ENCODE results near the gene TBC1D3B.
"Not testable (repeated sequence)": the region's sequence is repeated elsewhere in the genome, so short reads cannot be mapped to it uniquely, and the experiment has no call there.

The TBC1D3B gene

GRCh38 chr17:36176536-36176935 lies at the start of gene TBC1D3B:
TBC1D3B (minus strand) TSS chr17:36176636; CDS start chr17:36175050, 1,586 bp downstream.
- not testable (repeated sequence) for H3K4me3 ChIP-seq (ENCODE audit: low read length); H3K27ac ChIP-seq (ENCODE audit: low read length); H3K4me1 ChIP-seq (ENCODE audit: control insufficient read depth, insufficient read depth, low read length); H3K9me3 ChIP-seq (ENCODE audit: control insufficient read depth, insufficient read depth, low read length); DNase-seq (ENCODE audit: low read depth, low spot score); H3K27me3 ChIP-seq (ENCODE audit: control insufficient read depth, insufficient read depth, low read length); H3K36me3 ChIP-seq (ENCODE audit: control insufficient read depth, insufficient read depth, low read length)
- WGBS (ENCODE audit: insufficient coverage, insufficient read length), result no CpG with 5 or more reads among the region's 11 CpGs

DNA sequence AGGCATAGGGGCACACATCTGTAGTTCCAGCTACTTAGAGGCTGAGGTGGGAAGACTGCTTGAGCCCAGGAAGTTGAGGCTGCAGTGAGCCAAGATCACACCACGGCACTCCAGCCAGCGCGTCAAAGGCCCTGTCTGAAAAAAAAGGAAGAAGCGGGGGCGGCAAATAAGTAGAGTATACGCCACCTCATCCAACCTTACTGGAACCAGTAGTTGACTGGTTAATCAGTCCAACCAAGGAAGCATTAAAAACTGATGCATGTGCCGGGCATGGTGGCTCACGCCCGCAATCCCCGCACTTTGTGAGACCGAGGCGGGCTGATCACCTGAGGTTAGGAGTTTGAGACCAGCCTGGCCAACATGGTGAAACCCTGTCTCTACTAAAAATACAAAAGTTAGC lies 46.5 kb upstream of the TBC1D3B start:
- H3K9me3 ChIP-seq (ENCODE audit: control insufficient read depth, insufficient read depth, low read length); H3K27ac ChIP-seq (ENCODE audit: low read length); H3K36me3 ChIP-seq (ENCODE audit: control insufficient read depth, insufficient read depth, low read length); H3K4me1 ChIP-seq (ENCODE audit: control insufficient read depth, insufficient read depth, low read length); DNase-seq (ENCODE audit: low read depth, low spot score); H3K27me3 ChIP-seq (ENCODE audit: control insufficient read depth, insufficient read depth, low read length); H3K4me3 ChIP-seq (ENCODE audit: low read length): not testable (repeated sequence)
- WGBS (ENCODE audit: insufficient coverage, insufficient read length), result no CpG with 5 or more reads among the region's 12 CpGs

DNA sequence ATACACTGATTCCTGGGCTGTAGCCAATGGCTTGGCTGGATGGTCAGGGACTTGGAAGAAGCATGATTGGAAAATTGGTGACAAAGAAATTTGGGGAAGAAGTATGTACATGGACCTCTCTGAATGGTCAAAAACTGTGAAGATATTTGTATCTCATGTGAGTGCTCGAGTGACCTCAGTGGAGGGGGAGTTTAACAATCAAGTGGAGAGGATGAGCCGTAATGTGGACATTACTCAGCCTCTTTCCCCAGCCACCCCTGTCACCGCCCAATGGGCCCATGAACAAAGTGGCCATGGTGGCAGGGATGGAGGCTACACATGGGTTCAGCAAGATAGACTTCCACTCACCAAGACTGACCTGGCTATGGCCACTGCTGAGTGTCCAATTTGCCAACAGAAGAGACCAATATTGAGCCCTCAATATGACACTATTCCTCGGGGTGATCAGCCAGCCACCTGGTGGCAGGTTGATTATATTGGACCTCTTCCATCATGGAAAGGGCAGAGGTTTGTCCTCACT lies 45.2 kb upstream of the TBC1D3B start:
- not testable (repeated sequence) for H3K27me3 ChIP-seq (ENCODE audit: control insufficient read depth, insufficient read depth, low read length); H3K4me3 ChIP-seq (ENCODE audit: low read length); H3K4me1 ChIP-seq (ENCODE audit: control insufficient read depth, insufficient read depth, low read length); H3K36me3 ChIP-seq (ENCODE audit: control insufficient read depth, insufficient read depth, low read length); DNase-seq (ENCODE audit: low read depth, low spot score); H3K27ac ChIP-seq (ENCODE audit: low read length); H3K9me3 ChIP-seq (ENCODE audit: control insufficient read depth, insufficient read depth, low read length)
- no CpG with 5 or more reads among the region's 4 CpGs for WGBS (ENCODE audit: insufficient coverage, insufficient read length)

DNA sequence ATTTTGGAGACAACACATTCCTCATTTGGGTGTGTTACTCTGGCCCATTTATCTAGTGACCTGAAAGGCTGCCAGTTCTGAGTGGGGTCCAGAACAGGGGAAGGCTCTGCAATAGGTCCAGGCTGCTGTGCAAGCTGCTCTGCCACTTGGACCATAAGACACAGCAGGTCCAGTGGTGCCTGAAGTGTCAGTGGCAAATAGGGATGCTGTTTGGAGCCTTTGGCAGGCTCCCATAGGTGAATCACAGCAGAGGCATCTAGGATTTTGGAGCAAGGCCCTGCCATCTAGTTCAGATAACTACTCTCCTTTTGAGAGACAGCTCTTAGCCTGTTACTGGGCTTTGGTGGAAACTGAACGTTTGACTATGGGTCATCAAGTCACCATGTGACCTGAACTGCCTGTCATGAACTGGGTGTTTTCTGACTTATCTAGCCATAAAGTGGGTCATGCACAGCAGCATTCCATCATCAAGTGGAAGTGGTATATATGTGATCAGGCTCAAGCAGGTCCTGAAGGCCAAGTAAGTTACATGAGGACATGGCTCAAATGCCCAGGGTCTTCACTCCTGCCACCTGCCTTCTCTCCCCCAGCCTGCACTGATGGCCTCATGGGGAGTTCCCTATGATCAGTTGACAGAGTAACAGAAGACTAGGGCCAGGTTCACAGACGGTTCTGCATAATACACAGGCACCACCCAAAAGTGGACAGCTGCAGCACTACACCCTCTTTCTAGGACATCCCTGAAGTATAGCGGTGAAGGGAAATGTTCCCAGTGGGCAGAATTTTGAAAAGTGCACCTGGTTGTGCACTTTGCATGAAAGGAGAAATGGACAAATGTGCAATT lies 44.5 kb upstream of the TBC1D3B start:
- H3K4me3 ChIP-seq (ENCODE audit: low read length); H3K9me3 ChIP-seq (ENCODE audit: control insufficient read depth, insufficient read depth, low read length); H3K36me3 ChIP-seq (ENCODE audit: control insufficient read depth, insufficient read depth, low read length); DNase-seq (ENCODE audit: low read depth, low spot score); H3K27ac ChIP-seq (ENCODE audit: low read length); H3K27me3 ChIP-seq (ENCODE audit: control insufficient read depth, insufficient read depth, low read length); H3K4me1 ChIP-seq (ENCODE audit: control insufficient read depth, insufficient read depth, low read length): not testable (repeated sequence)
- WGBS (ENCODE audit: insufficient coverage, insufficient read length), result no CpG with 5 or more reads among the region's 3 CpGs

DNA sequence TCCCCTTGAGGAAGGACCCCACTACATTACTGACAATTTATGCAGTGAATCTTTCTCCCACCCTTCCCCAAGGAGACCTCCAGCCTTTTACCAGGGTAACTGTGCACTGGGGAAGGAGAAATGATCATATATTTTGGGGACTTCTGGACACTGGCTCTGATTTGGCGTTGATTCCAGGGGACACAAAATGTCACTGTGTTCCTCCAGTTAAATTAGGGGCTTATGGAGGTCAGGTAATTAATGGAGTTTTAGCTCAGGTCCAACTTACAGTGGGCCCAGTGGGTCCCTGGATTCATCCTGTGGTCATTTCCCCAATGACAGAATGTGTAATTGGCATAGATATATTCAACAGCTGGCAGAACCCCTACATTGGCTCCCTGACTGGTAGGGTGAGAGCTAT lies 43.1 kb upstream of the TBC1D3B start:
- H3K27ac ChIP-seq (ENCODE audit: low read length); H3K36me3 ChIP-seq (ENCODE audit: control insufficient read depth, insufficient read depth, low read length); H3K4me1 ChIP-seq (ENCODE audit: control insufficient read depth, insufficient read depth, low read length); H3K4me3 ChIP-seq (ENCODE audit: low read length); DNase-seq (ENCODE audit: low read depth, low spot score); H3K27me3 ChIP-seq (ENCODE audit: control insufficient read depth, insufficient read depth, low read length); H3K9me3 ChIP-seq (ENCODE audit: control insufficient read depth, insufficient read depth, low read length): not testable (repeated sequence)
- no CpG with 5 or more reads among the region's 1 CpG for WGBS (ENCODE audit: insufficient coverage, insufficient read length)

- WGBS (ENCODE audit: insufficient coverage, insufficient read length), result no CpG with 5 or more reads among the region's 7 CpGs
- H3K27me3 ChIP-seq (ENCODE audit: control insufficient read depth, insufficient read depth, low read length); H3K4me3 ChIP-seq (ENCODE audit: low read length); DNase-seq (ENCODE audit: low read depth, low spot score); H3K27ac ChIP-seq (ENCODE audit: low read length); H3K4me1 ChIP-seq (ENCODE audit: control insufficient read depth, insufficient read depth, low read length); H3K36me3 ChIP-seq (ENCODE audit: control insufficient read depth, insufficient read depth, low read length); H3K9me3 ChIP-seq (ENCODE audit: control insufficient read depth, insufficient read depth, low read length): not testable (repeated sequence)
Observed at GRCh38 chr17:36215406-36216308, 39.2 kb upstream of the TBC1D3B start.

- H3K4me3 ChIP-seq (ENCODE audit: low read length), result no peak overlapping the region
- no peak for DNase-seq (ENCODE audit: low read depth, low spot score)
- H3K27me3 ChIP-seq (ENCODE audit: control insufficient read depth, insufficient read depth, low read length), result no peaks in the 10 kb centered on the region
- no peaks in the 10 kb centered on the region for H3K36me3 ChIP-seq (ENCODE audit: control insufficient read depth, insufficient read depth, low read length)
- no peaks in the 10 kb centered on the region for H3K4me1 ChIP-seq (ENCODE audit: control insufficient read depth, insufficient read depth, low read length)
- H3K27ac ChIP-seq (ENCODE audit: low read length), result no peak overlapping the region
- no peaks in the 10 kb centered on the region for H3K9me3 ChIP-seq (ENCODE audit: control insufficient read depth, insufficient read depth, low read length)
Observed at GRCh38 chr17:36214918-36215317, 38.5 kb upstream of the TBC1D3B start.

DNA sequence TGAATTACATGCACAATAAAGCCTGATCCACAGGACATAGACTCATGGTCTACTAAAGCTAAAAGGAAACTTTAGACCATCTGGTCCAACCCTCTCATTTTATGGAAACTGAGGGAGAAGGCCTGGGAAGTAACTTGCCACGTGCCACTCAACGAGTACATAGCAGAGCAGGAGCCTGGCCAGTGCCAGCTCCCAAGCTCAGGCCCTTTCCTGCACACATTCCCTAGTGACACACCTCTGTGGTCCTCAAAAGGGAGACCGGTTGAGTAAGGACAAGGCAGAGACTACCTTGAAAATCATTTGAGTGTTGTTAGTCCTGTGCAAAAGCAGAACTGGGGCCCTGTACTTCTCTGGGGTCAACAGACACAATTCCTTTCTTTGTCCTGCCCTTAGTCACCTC lies 37.3 kb upstream of the TBC1D3B start:
- no CpG with 5 or more reads among the region's 3 CpGs for WGBS (ENCODE audit: insufficient coverage, insufficient read length)
- Histone ChIP-seq H3K36me3 (ENCODE audit: control insufficient read depth, insufficient read depth, low read length) (no peaks in the 10 kb centered on the region), H3K4me1 (ENCODE audit: control insufficient read depth, insufficient read depth, low read length) (no peaks in the 10 kb centered on the region), H3K4me3 (ENCODE audit: low read length) (no peak overlapping the region), H3K27me3 (ENCODE audit: control insufficient read depth, insufficient read depth, low read length) (no peaks in the 10 kb centered on the region), H3K27ac (ENCODE audit: low read length) (no peak overlapping the region), H3K9me3 (ENCODE audit: control insufficient read depth, insufficient read depth, low read length) (no peaks in the 10 kb centered on the region)
- no peak for DNase-seq (ENCODE audit: low read depth, low spot score)

DNA sequence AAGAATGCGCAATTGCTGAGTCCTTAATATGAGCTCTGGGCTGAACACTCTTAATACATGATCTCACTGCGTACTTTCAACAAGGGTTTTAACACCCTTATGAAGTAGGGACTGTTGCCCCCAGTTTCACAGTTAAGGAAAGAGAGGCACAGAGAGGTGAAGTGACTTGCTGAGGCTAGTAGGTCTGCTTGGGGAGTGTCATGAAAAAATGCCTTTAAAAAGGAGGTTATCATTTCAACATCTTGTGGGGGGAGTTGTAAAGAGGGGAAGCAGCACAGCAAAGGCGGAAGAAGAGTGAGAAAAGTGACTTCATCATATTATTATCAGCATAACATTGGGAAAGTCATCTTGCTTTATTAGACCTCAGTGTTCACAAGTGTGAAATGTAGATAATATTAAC lies 36.5 kb upstream of the TBC1D3B start:
- no peak for DNase-seq (ENCODE audit: low read depth, low spot score)
- Histone ChIP-seq H3K27me3 (ENCODE audit: control insufficient read depth, insufficient read depth, low read length) (no peaks in the 10 kb centered on the region), H3K4me1 (ENCODE audit: control insufficient read depth, insufficient read depth, low read length) (no peaks in the 10 kb centered on the region), H3K4me3 (ENCODE audit: low read length) (no peak overlapping the region), H3K36me3 (ENCODE audit: control insufficient read depth, insufficient read depth, low read length) (no peaks in the 10 kb centered on the region), H3K9me3 (ENCODE audit: control insufficient read depth, insufficient read depth, low read length) (no peaks in the 10 kb centered on the region), H3K27ac (ENCODE audit: low read length) (no peak overlapping the region)
- no CpG with 5 or more reads among the region's 3 CpGs for WGBS (ENCODE audit: insufficient coverage, insufficient read length)

- WGBS (ENCODE audit: insufficient coverage, insufficient read length), result no CpG with 5 or more reads among the region's 4 CpGs
- H3K36me3 ChIP-seq (ENCODE audit: control insufficient read depth, insufficient read depth, low read length), result no peaks in the 10 kb centered on the region
- H3K4me3 ChIP-seq (ENCODE audit: low read length), result no peak overlapping the region
- H3K9me3 ChIP-seq (ENCODE audit: control insufficient read depth, insufficient read depth, low read length), result no peaks in the 10 kb centered on the region
- no peaks in the 10 kb centered on the region for H3K4me1 ChIP-seq (ENCODE audit: control insufficient read depth, insufficient read depth, low read length)
- no peak for DNase-seq (ENCODE audit: low read depth, low spot score)
- H3K27me3 ChIP-seq (ENCODE audit: control insufficient read depth, insufficient read depth, low read length), result no peaks in the 10 kb centered on the region
- no peak overlapping the region for H3K27ac ChIP-seq (ENCODE audit: low read length)
Observed at GRCh38 chr17:36212272-36212605, 35.8 kb upstream of the TBC1D3B start.

Measured in iPS DF 6.9 (cell line).